GM13977 (cell line): ENCODE measurements around the gene CPED1.
"Not testable (repeated sequence)": the region's sequence is repeated elsewhere in the genome, so short reads cannot be mapped to it uniquely, and the experiment has no call there.

ENCODE experiments used
- DNase-seq: peaks from one replicate; pipeline ENCODE4 v3.0.0; 2012; ENCODE audit warnings: low spot score
- CTCF ChIP-seq: IDR thresholded peaks from 2 replicates; pipeline ENCODE4 v1.5.1; 2012; ENCODE audit warnings: mild to moderate bottlenecking, control low read depth; ENCODE audit not compliant: insufficient read depth; ENCODE audit errors: extremely low read depth, missing control alignments
- in situ Hi-C: fragments of 300-500 bp; cut with MboI; formaldehyde crosslinking; loops from one replicate; pipeline ENCODE4 v1.12.0; 2022; ENCODE audit warnings: low sequenced_read_pairs, low pct_unique_long_range_greater_than_20kb, mixed read lengths, inconsistent platforms; ENCODE audit not compliant: unreplicated experiment

Gene CPED1

GRCh38 chr7:121228779-121229178 is 240.3 kb downstream of the CPED1 start:
- no peak for DNase-seq
- in situ Hi-C loops = no loop called here
- TF ChIP-seq CTCF = no peak

- in situ Hi-C loops = no loop called here
- DNase-seq = no peak
- TF ChIP-seq CTCF = no peak
Observed at GRCh38 chr7:121235201-121235600, 246.7 kb downstream of the CPED1 start.

- in situ Hi-C loops = no loop called here
- no peak for TF ChIP-seq CTCF
- no peak for DNase-seq
Observed at GRCh38 chr7:121237601-121238000, 249.1 kb downstream of the CPED1 start.

- no peak for TF ChIP-seq CTCF
- no peak for DNase-seq
- in situ Hi-C loops = no loop called here
Observed at GRCh38 chr7:121244120-121244870, 255.8 kb downstream of the CPED1 start.

- DNase-seq, in situ Hi-C loops: not testable (repeated sequence)
Observed at GRCh38 chr7:121251367-121251766, 262.9 kb downstream of the CPED1 start.

- DNase-seq, in situ Hi-C loops: not testable (repeated sequence)
Observed at GRCh38 chr7:121252523-121253235, 264.2 kb downstream of the CPED1 start.

- no peak for DNase-seq
- in situ Hi-C loops = no loop called here
- no peak for TF ChIP-seq CTCF
Observed at GRCh38 chr7:121259826-121260225, 271.3 kb downstream of the CPED1 start.
